DND-41 (cell line): ENCODE measurements around the gene TSC22D4.
A peak's percentile ranks its signal among the peaks of the same experiment; 100 is the strongest.

Experiments
- ATAC-seq: fragments of 200-7000 bp; cut with Tn5 transposase; 3 replicates; pipeline ENCODE4 v1.9.1; 2021; ENCODE audit warnings: low read depth; ENCODE audit not compliant: insufficient read depth
- DNase-seq: peaks from one replicate; pipeline ENCODE4 v3.0.0-alpha.2; 2020
- H2AFZ ChIP-seq: 2 replicates; pipeline ENCODE4 v1.6.0; 2012; ENCODE audit warnings: low read depth, low read length
- H3K27ac ChIP-seq: 2 replicates; pipeline ENCODE4 v1.5.1; 2012; ENCODE audit warnings: low read length, inconsistent platforms
- H3K27me3 ChIP-seq: fragments of 200-600 bp; sonication (generic); 2 replicates; pipeline ENCODE4 v1.6.0; 2012; ENCODE audit warnings: low read length, mild to moderate bottlenecking, inconsistent platforms; ENCODE audit not compliant: insufficient read depth, poor library complexity
- H3K36me3 ChIP-seq: 2 replicates; pipeline ENCODE4 v1.5.1; 2012; ENCODE audit warnings: low read length, inconsistent platforms; ENCODE audit not compliant: insufficient read depth
- H3K4me1 ChIP-seq: 2 replicates; pipeline ENCODE4 v1.5.1; 2012; ENCODE audit warnings: mild to moderate bottlenecking, low read length; ENCODE audit not compliant: insufficient read depth
- H3K4me2 ChIP-seq: 2 replicates; pipeline ENCODE4 v1.6.0; 2012; ENCODE audit warnings: mild to moderate bottlenecking, moderate library complexity, low read length, inconsistent platforms; ENCODE audit not compliant: insufficient read depth
- H3K4me3 ChIP-seq, 2 experiments: fragments of 200-600 bp in 1 of 2; shearing (Covaris generic) in 1 of 2; 2 replicates each; pipeline ENCODE4 v1.5.1; 2012 to 2016; ENCODE audit warnings: inconsistent platforms in 2 of 2, low read length in 2 of 2, mild to moderate bottlenecking in 2 of 2, low read depth in 1 of 2, moderate library complexity in 1 of 2
- H3K79me2 ChIP-seq: 2 replicates; pipeline ENCODE4 v1.6.0; 2012; ENCODE audit warnings: low read length, inconsistent platforms; ENCODE audit not compliant: insufficient read depth
- H3K9ac ChIP-seq: 2 replicates; pipeline ENCODE4 v1.6.0; 2012; ENCODE audit warnings: low read depth, mild to moderate bottlenecking, inconsistent platforms, low read length, moderate library complexity
- H3K9me3 ChIP-seq: 2 replicates; pipeline ENCODE4 v1.5.1; 2012; ENCODE audit warnings: low read length, moderate library complexity, mild to moderate bottlenecking, inconsistent platforms; ENCODE audit not compliant: insufficient read depth, severe bottlenecking
- H4K20me1 ChIP-seq: 2 replicates; pipeline ENCODE4 v1.6.0; 2012; ENCODE audit warnings: low read length; ENCODE audit not compliant: insufficient read depth
- EZH2 ChIP-seq: IDR thresholded peaks from 3 replicates; pipeline ENCODE4 v1.6.1; 2012; ENCODE audit warnings: borderline replicate concordance, low read depth, mild to moderate bottlenecking, moderate library complexity, low read length, inconsistent platforms; ENCODE audit not compliant: severe bottlenecking
- TF ChIP-seq, protein P1 (sequence below): IDR thresholded peaks from 2 replicates; pipeline ENCODE4 v1.5.1; 2012; ENCODE audit warnings: borderline replicate concordance, low read length, moderate library complexity, mild to moderate bottlenecking; ENCODE audit not compliant: poor library complexity, severe bottlenecking; ENCODE audit errors: extremely low read depth

The TSC22D4 gene

DNA sequence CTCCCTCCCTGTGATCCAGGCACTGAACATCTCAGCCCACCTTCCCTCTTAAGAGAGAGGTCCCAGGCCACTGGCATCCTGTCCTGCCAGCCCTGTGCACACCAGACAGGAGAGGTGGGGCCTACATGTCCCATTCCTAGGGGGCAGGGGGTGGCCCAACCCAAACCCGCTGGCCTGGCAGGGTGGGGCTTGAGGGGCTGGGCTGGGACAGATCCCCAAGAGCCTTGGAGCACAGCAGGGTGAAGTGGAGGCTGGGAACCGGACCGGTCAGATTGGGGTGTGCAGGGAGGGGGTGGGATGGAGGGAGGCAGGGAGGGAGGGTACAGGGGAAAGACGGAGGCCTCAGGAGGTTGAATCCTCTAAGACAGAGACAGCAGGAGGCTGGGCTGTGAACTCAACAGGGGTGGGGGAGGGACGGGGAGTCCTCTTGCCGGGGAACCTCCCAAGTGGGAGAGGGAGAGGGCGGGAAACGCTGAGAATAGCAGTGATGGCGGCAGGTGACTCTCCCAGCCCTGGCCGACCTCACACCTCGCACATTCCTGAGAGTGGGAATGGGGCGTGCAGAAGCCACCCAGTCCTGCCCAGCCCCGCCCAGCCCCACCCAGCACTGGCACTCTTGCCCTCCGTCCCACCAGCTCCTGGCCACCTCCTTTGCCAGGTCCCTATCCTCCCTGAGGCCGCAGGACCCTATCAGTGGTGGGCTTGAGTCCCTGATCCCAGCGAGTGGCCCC lies 6.7 kb downstream of the TSC22D4 start:
- Histone ChIP-seq H3K9me3 (no peaks in the 10 kb centered on the region), H3K9ac (no peak overlapping the region), H3K79me2 (peaks cover 25% of the 10 kb centered on the region), H3K4me3 (no peak overlapping the region), H3K27me3 (no peaks in the 10 kb centered on the region), H3K36me3 (peaks cover 74% of the 10 kb centered on the region), H2AFZ (no peak overlapping the region), H3K4me1 (peaks cover 25% of the 10 kb centered on the region), H3K4me2 (no peak overlapping the region), H4K20me1 (peaks cover 45% of the 10 kb centered on the region), H3K27ac (no peak overlapping the region)
- ATAC-seq (no peak), DNase-seq (no peak)
- no peak for TF ChIP-seq EZH2

DNA sequence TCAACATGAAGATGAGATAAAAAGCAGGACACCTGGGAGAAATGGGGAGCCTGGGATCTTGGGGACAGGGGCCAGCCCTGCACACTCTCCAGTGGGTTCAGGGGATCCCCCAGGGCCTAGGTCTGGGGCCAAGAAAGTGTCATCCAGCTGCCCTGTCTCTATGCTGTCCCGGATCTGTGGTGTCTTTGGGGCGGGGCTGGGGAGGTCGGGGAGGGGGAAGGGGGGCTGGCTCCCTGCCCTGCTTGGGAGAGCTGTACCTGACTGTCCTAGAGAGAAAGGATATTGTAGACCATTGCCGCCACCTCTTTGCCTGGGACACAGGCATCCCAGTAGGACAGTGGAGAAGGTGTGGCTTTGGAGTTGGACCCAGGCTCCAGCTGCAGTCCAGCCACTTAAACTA lies 8.0 kb downstream of the TSC22D4 start:
- TF ChIP-seq EZH2, result no peak
- ATAC-seq (no peak), DNase-seq (no peak)
- no peak overlapping the region for H2AFZ ChIP-seq
- H4K20me1 ChIP-seq, result peaks cover 39% of the 10 kb centered on the region
- H3K27me3 ChIP-seq, result no peaks in the 10 kb centered on the region
- no peak overlapping the region for H3K4me2 ChIP-seq
- H3K4me1 ChIP-seq, result peaks cover 12% of the 10 kb centered on the region
- H3K9me3 ChIP-seq, result no peaks in the 10 kb centered on the region
- H3K27ac ChIP-seq, result no peak overlapping the region
- H3K79me2 ChIP-seq, result peaks cover 12% of the 10 kb centered on the region
- peaks cover 68% of the 10 kb centered on the region for H3K36me3 ChIP-seq
- no peak overlapping the region for H3K4me3 ChIP-seq
- H3K9ac ChIP-seq, result no peak overlapping the region

DNA sequence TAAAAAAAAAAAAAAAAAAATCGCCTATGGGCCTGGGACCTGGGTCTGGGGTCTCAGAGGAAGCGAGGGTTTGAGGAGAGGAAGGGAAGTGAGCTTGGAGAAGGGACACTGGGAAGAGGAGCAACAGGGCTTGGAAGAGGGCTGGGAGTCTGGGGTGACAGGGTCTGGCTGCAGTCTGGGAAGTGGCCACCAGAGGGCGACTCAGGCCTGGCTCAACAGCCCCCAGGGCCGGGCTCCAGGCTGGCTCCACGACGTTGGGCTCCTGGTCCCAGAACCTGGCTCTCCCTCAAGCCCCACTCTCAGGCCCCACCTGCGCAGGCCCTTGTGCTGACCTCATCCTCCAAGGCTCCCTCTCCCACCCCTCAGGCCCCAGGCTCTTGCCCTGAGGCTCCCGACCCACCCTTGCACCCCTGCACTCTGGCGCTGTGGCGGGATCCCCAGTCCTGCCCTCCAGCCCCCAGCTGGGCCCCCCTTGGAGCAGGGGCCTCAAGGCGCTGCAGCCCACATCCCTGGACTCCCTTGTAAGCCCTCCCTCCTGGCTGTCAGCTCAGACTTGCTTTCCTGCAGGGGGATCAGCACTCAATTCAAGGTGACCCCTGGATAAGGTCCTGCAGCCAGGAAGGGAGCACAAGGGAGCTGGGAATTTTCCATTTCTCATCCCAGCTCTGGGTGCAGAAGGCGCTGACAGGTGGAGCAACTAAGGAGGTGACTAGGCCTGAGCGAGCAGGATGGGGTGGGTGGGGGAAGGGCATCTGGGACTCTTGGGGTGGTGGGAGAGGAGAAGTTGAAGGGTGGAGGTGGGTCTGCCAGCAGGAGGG lies 9.6 kb downstream of the TSC22D4 start:
- Histone ChIP-seq H4K20me1 (peaks cover 33% of the 10 kb centered on the region), H3K4me1 (peaks cover 5% of the 10 kb centered on the region; the same call in 1 of the 2 replicates), H3K9ac (no peak overlapping the region), H3K27me3 (no peaks in the 10 kb centered on the region), H2AFZ (no peak overlapping the region), H3K27ac (0 out of 2 replicates have a peak overlapping the region, but pooled peaks have one; percentile 5), H3K4me3 (no peak overlapping the region), H3K79me2 (peaks cover 3% of the 10 kb centered on the region; the same call in 1 of the 2 replicates), H3K4me2 (no peak overlapping the region), H3K9me3 (no peaks in the 10 kb centered on the region), H3K36me3 (peaks cover 52% of the 10 kb centered on the region)
- ATAC-seq, result peak; percentile 94
- DNase-seq, result peak; percentile 81
- TF ChIP-seq, protein P1, sequence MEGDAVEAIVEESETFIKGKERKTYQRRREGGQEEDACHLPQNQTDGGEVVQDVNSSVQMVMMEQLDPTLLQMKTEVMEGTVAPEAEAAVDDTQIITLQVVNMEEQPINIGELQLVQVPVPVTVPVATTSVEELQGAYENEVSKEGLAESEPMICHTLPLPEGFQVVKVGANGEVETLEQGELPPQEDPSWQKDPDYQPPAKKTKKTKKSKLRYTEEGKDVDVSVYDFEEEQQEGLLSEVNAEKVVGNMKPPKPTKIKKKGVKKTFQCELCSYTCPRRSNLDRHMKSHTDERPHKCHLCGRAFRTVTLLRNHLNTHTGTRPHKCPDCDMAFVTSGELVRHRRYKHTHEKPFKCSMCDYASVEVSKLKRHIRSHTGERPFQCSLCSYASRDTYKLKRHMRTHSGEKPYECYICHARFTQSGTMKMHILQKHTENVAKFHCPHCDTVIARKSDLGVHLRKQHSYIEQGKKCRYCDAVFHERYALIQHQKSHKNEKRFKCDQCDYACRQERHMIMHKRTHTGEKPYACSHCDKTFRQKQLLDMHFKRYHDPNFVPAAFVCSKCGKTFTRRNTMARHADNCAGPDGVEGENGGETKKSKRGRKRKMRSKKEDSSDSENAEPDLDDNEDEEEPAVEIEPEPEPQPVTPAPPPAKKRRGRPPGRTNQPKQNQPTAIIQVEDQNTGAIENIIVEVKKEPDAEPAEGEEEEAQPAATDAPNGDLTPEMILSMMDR, result peak; percentile 97
- no peak for TF ChIP-seq EZH2

DNA sequence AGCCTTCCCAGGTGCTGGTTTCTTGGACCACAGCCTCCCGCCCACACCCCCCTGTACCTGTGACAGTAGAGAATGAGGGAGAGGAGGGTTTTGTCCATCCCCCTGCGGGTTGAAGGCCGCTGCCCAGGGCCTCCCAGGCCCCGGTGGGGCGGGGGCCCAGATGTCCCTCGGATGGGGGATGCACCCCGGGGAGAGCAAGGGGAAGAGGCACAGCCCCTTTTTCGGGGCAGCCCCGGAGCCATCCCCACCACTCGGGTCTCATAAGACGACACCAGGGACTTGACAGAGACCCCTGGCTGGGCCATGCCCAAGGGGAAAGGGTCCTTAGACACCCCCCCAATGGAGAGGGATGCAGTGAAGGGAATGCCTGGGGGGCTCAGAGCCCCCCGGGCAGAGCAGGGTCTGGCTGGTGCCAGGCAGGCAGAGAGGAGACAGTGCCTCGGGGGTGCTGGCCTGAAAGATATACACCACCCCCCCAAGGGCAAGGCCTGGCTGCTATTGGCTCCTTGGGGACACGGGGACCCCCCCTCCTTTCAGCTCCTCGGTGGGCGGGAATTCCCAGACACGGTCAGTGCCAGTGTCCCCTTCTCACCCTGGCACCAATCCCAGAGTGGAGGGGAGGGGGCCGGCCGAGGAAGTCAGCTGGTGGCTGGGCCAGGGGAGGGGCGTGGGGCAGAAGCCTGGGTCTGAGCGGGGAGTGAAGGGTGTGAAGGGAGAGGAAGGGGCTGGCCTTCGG lies 11.2 kb downstream of the TSC22D4 start:
- Histone ChIP-seq H4K20me1 (peaks cover 30% of the 10 kb centered on the region), H3K27ac (no peak overlapping the region), H3K79me2 (no peaks in the 10 kb centered on the region), H3K4me1 (peaks cover 5% of the 10 kb centered on the region; the same call in 1 of the 2 replicates), H3K36me3 (peaks cover 43% of the 10 kb centered on the region), H3K9ac (no peak overlapping the region), H3K4me3 (no peak overlapping the region), H2AFZ (no peak overlapping the region), H3K9me3 (no peaks in the 10 kb centered on the region), H3K27me3 (no peaks in the 10 kb centered on the region), H3K4me2 (no peak overlapping the region)
- TF ChIP-seq, protein P1, result no peak
- TF ChIP-seq EZH2, result no peak
- no peak for DNase-seq
- ATAC-seq, result no peak
